ENCODE data around the gene ASIC1. TPM values are rescaled to one million over a fixed set of nuclear protein-coding genes. Genes with fewer than 3 reads are reported as not detected.

ASIC1 gene
- total RNA-seq, result 1 to 10 TPM; 1.3 to 4.5 (median 3.2) TPM
- polyA plus RNA-seq, result 2.0 TPM
- long read RNA-seq, donor 1, partial matches to known transcripts, result 0 of 4 reads
- long read RNA-seq, donor 1, other reads (novel, unspliced or antisense), result 2 of 4 reads
- long read RNA-seq, donor 2, partial matches to known transcripts, result 0 of 4 reads
- long read RNA-seq, donor 2, other reads (novel, unspliced or antisense), result 1 of 4 reads
- long read RNA-seq, donor 3, partial matches to known transcripts, result 0 of 3 reads
- long read RNA-seq, donor 3, other reads (novel, unspliced or antisense), result 2 of 3 reads
- long read RNA-seq, donor 4, partial matches to known transcripts, result 1 of 5 reads
- long read RNA-seq, donor 4, other reads (novel, unspliced or antisense), result 1 of 5 reads

DNA sequence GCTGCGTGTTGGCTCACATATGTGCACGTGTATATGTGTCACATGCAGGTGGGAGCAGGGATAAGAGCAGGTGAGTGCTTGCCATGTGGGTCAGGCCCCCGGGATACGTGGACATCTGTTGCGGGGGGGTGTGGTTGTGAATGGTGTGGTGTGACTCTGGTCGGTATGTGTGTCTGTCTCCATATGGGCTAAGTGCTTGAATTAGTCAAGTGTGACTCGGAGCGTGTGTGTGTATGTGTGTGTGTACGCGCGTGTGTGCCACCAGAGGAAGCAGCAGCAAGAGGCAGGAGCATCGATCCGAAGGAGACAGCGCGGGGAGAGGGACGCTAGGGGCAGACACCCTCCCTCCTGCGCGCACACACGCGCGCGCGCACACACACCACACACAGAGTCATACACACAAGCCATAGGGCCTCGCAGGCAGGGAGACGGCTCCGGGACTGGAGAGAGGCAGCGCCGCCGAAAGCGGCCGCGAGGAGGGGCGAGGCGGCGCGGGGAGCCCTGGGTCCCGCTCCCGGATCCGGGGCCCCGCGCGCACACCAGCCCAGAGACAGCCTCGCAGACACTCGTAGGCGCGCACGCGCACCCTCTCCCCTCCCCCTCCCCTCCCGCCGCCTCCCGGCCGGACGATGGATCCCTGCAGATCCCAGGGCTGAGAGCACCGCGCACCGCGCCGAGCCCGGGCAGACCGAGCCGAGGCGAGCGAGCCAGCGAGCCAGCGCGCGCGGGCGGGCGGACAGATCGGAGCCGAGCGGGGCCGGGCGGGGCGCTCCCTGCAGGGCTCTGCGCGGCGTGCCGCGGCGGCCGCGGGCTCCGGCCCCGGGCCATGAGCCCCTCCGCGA is at the start of gene ASIC1:
Gene ASIC1, plus strand, starts transcription at position 597 of the 842 bp plus-strand sequence. CDS start 1,171 bp downstream, outside the sequence.
- ATAC-seq (peak; percentile 83 to 84), DNase-seq (peak; percentile 77 to 93 (median 92))
- under 1% methylated on average over 87 of the region's 88 CpGs for WGBS
- intact Hi-C loops (cut with DNase I), result loop anchor here (2.0 to 10.0 kb wide), 5 partner anchors 88 to 282 kb away; no protein-coding TSS in a partner anchor
- peak within 1 kb of the TSS; percentile 58 for H3K4me3 ChIP-seq (ENCODE audit: low read length)
- H3K27ac ChIP-seq (ENCODE audit: low read length), result no peak within 1 kb of the TSS
- no peaks in the 10 kb centered on the region for H3K4me1 ChIP-seq (ENCODE audit: control insufficient read depth, insufficient read depth, low read length)
- no peaks in the 10 kb centered on the region for H3K27me3 ChIP-seq (ENCODE audit: control insufficient read depth, insufficient read depth)
- H3K9me3 ChIP-seq (ENCODE audit: control insufficient read depth, low read length), result no peaks in the 10 kb centered on the region

DNA sequence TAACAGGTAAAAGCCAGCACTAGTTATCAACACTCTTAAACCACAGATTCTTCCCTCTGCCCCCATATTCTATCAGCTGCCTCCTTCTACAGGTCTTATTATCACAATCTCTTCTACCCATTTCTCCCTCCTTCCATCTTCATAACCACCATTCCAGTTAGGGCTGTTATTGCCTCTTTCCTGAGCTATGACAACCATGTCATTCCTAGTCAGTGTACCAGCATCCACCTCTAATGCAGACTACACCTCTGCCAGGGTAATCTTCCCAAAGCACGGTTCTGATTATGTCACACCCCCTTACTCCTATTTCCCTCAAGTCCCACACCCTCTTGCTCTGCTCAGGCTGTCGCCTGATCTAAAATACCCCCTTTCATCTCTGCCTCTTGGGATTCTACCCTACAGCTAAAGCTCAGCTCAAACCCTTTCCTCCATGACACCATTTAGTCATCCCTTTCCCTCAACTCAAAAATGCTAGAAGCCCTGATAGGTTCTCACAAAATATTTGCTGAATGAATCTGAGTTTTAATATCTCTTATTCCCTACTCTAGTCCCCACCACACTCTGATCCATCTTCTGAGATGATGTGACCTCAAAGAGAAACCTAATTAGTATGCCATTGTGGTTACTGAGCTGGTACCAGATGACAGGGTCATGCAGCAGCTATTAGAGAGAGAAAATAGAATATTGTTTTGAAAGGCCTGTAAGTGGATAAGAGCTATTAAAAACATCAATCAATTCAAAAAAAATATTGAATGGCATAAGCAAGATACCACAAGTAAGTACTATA is 43.8 kb upstream of the ASIC1 start:
- H3K4me1 ChIP-seq (ENCODE audit: control insufficient read depth, insufficient read depth, low read length), result no peaks in the 10 kb centered on the region
- intact Hi-C loops (cut with DNase I), result no loop called here
- 73% methylated on average over 2 of the region's 2 CpGs for WGBS
- no peak overlapping the region for H3K27ac ChIP-seq (ENCODE audit: low read length)
- no peak overlapping the region for H3K4me3 ChIP-seq (ENCODE audit: low read length)
- ATAC-seq (no peak), DNase-seq (no peak)
- no peaks in the 10 kb centered on the region for H3K9me3 ChIP-seq (ENCODE audit: control insufficient read depth, low read length)
- no peaks in the 10 kb centered on the region for H3K27me3 ChIP-seq (ENCODE audit: control insufficient read depth, insufficient read depth)

DNA sequence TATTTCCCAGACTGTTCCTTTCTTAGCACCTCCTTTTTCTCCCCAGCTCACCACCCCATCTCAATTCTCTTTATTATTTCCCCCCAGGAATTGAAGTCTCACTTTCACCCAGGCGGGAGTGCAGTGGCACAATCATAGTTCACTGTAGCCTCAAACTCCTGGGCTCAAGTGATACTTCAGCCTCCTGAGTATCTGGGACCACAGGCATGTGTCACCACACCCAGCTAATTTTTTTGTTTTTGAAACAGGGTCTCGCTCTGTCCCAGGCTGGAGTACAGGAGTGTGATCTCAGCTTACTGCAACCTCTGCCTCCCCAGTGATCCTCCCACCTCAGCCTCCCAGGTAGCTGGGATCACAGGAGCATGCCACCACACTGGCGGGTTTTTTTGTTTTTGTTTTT is 43.1 kb upstream of the ASIC1 start:
- H3K9me3 ChIP-seq (ENCODE audit: control insufficient read depth, low read length), result no peaks in the 10 kb centered on the region
- H3K4me3 ChIP-seq (ENCODE audit: low read length), result no peak overlapping the region
- no peak overlapping the region for H3K27ac ChIP-seq (ENCODE audit: low read length)
- WGBS, result 94% methylated on average over 3 of the region's 3 CpGs
- ATAC-seq (no peak), DNase-seq (no peak)
- no peaks in the 10 kb centered on the region for H3K4me1 ChIP-seq (ENCODE audit: control insufficient read depth, insufficient read depth, low read length)
- intact Hi-C loops (cut with DNase I), result no loop called here
- no peaks in the 10 kb centered on the region for H3K27me3 ChIP-seq (ENCODE audit: control insufficient read depth, insufficient read depth)

DNA sequence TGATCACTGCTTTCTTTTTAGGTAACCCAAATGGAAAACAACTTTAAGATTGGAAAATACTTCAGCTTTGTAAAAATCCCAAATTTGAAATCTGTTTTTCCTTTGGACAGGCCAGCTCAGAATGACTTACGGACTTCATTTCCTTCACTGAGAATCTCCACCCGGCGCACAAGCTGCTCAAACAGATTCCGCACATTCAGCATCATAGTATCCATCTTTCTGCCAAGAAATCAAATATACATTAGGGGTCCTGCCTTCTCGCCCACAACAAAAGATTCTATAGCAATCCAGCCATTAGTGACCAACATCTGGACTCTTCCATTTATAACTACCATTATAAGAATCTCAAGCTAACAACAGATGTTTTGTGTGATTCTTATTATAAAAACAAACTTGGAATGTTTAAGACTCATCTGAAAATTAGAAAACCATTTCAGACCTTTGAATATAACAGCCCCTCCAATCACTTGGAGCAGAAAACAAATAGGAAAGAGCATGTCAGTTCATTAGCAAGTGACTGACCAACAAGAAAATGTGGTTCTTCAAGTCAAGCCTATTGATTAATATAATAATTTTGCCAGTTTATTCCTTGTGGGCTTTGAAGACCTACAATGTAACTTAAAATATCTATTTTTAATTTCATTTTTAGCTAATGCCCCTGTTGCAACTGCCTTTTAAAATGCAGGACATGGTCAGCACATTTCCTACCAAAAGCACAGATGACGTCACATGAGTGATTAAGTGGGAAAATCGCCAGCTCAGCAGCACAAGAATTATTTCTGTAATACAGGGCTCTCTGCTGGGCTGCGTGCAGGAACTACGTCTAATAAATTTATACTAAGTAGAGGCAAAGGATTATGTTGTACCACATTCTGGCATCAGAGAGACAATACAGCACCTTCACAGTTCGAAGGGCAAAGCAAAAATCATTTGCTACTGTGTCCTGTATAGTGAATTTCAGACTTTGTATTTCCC is 40.6 kb upstream of the ASIC1 start:
- no peak overlapping the region for H3K4me3 ChIP-seq (ENCODE audit: low read length)
- H3K9me3 ChIP-seq (ENCODE audit: control insufficient read depth, low read length), result no peaks in the 10 kb centered on the region
- peak; percentile 80 to 85 for ATAC-seq
- WGBS, result 50% methylated on average over 10 of the region's 10 CpGs
- H3K27me3 ChIP-seq (ENCODE audit: control insufficient read depth, insufficient read depth), result no peaks in the 10 kb centered on the region
- intact Hi-C loops (cut with DNase I), result no loop called here
- peak in 2 of 3 donors; percentile 64 to 78 for DNase-seq
- no peak overlapping the region for H3K27ac ChIP-seq (ENCODE audit: low read length)
- H3K4me1 ChIP-seq (ENCODE audit: control insufficient read depth, insufficient read depth, low read length), result no peaks in the 10 kb centered on the region

DNA sequence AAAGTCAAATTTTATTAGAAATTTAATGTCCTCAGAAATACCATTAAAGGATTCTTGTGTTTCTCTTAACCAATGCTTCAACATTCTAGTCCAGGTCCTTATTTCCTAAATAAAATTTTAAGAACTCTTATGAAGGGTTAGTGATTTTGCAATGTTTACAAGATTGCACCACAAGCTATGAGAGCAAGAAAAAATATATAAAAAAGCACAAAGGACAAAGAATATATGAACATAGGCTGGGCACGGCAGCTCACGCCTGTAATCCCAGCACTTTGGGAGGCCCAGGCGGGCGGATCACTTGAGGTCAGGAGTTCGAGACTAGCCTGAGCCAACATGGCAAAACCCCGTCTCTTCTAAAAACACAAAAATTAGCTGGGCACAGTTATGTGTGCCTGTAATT is 39.8 kb upstream of the ASIC1 start:
- H3K27me3 ChIP-seq (ENCODE audit: control insufficient read depth, insufficient read depth), result no peaks in the 10 kb centered on the region
- peak; percentile 15 to 54 for ATAC-seq
- no peak overlapping the region for H3K27ac ChIP-seq (ENCODE audit: low read length)

DNA sequence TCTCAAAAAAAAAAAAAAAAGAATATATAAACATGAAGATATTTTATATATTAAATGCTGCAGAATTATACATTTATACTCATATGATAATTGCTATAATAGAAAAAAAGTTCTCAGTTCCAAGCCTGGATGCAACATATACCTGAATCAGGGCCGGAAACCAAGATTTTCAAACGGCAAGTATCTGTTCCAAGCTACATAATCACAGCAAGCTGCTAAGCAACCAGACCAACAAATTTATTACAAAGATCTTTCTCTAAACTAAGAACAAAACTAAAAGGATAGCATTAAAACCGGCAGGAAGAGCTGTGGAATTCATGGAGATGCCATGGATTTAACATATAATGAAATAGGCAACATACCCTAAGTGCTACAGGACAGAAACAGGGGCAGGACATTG is 39.2 kb upstream of the ASIC1 start:
- Histone ChIP-seq H3K27ac (ENCODE audit: low read length) (no peak overlapping the region), H3K4me1 (ENCODE audit: control insufficient read depth, insufficient read depth, low read length) (no peaks in the 10 kb centered on the region), H3K27me3 (ENCODE audit: control insufficient read depth, insufficient read depth) (no peaks in the 10 kb centered on the region), H3K9me3 (ENCODE audit: control insufficient read depth, low read length) (no peaks in the 10 kb centered on the region), H3K4me3 (ENCODE audit: low read length) (no peak overlapping the region)
- no peak for DNase-seq
- intact Hi-C loops (cut with DNase I), result no loop called here
- ATAC-seq, result no peak
- WGBS, result 50% methylated on average over 3 of the region's 3 CpGs

More for the DNA sequence above, 39.8 kb upstream of the ASIC1 start:
- peak in 1 of 3 donors; percentile 22 for DNase-seq
- no peaks in the 10 kb centered on the region for H3K9me3 ChIP-seq (ENCODE audit: control insufficient read depth, low read length)
- WGBS, result 78% methylated on average over 6 of the region's 6 CpGs
- H3K4me3 ChIP-seq (ENCODE audit: low read length), result no peak overlapping the region
- intact Hi-C loops (cut with DNase I), result no loop called here
- no peaks in the 10 kb centered on the region for H3K4me1 ChIP-seq (ENCODE audit: control insufficient read depth, insufficient read depth, low read length)

DNA sequence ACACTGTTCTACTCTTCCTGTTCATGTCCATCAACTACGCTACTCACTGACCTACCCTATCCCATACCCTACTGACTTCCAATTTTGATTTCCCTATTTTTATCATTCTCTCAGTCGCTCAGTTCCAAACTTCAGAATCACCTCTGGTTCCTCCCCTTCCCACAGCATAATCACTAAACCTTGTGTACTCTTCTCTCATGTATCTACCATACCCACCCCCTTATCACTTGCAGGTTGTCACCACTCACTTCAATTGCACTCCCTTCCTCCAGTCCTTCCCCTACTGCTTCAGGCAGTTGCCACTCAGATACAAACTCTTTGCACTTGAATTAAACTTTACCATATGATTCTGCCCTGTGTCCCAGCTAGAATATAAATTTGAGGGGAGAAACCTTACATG is 38.4 kb upstream of the ASIC1 start:
- Histone ChIP-seq H3K9me3 (ENCODE audit: control insufficient read depth, low read length) (no peaks in the 10 kb centered on the region), H3K4me1 (ENCODE audit: control insufficient read depth, insufficient read depth, low read length) (no peaks in the 10 kb centered on the region), H3K27me3 (ENCODE audit: control insufficient read depth, insufficient read depth) (no peaks in the 10 kb centered on the region), H3K4me3 (ENCODE audit: low read length) (no peak overlapping the region), H3K27ac (ENCODE audit: low read length) (no peak overlapping the region)
- WGBS, result 70% methylated on average over 2 of the region's 2 CpGs
- ATAC-seq (peak; percentile 66 to 87), DNase-seq (no peak)
- intact Hi-C loops (cut with DNase I), result no loop called here

DNA sequence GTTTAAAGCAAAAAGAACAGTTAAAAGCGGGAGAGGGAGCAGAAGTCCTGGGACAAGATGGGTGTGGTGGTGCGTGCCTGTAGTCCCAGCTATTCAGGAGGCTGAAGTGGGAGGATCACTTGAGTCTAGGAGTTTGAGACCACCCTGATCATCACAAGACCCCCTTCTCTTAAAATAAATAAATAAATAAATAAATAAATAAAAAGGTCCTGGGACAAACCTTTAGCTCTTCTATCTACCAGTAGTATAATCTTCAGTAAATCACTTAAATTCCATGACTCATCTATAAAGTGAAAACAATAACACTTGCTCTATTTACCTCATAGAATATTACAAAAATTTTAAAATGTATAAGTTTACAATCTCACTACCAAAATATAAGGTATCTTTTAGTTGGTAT is 37.9 kb upstream of the ASIC1 start:
- Histone ChIP-seq H3K27ac (ENCODE audit: low read length) (no peak overlapping the region), H3K27me3 (ENCODE audit: control insufficient read depth, insufficient read depth) (no peaks in the 10 kb centered on the region), H3K9me3 (ENCODE audit: control insufficient read depth, low read length) (no peaks in the 10 kb centered on the region), H3K4me3 (ENCODE audit: low read length) (no peak overlapping the region), H3K4me1 (ENCODE audit: control insufficient read depth, insufficient read depth, low read length) (no peaks in the 10 kb centered on the region)
- DNase-seq (no peak), ATAC-seq (no peak)
- intact Hi-C loops (cut with DNase I), result no loop called here
- 89% methylated on average over 2 of the region's 2 CpGs for WGBS

DNA sequence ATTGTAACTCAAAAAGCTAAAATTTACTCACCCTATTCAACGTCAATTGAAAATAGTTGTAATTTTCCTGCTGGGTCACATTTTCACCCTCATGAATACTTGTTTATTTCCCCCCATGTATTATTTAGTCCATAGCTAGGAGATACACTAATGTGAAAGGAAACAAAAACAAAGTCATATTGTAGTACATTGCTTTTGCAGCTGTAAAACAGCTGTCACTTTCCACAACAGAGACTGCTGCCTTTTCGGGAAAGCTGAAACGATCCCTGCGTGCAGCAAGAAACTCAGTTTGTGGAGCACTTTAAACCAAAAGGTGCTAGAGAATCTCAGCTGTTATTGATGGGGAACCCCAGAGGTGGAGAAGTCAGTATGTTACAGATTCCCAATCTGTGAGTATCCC is 36.4 kb upstream of the ASIC1 start:
- no peaks in the 10 kb centered on the region for H3K27me3 ChIP-seq (ENCODE audit: control insufficient read depth, insufficient read depth)
- WGBS, result 49% methylated on average over 4 of the region's 4 CpGs
- DNase-seq (no peak), ATAC-seq (no peak)
- no peak overlapping the region for H3K4me3 ChIP-seq (ENCODE audit: low read length)
- peaks cover 3% of the 10 kb centered on the region for H3K4me1 ChIP-seq (ENCODE audit: control insufficient read depth, insufficient read depth, low read length)
- intact Hi-C loops (cut with DNase I), result no loop called here
- no peaks in the 10 kb centered on the region for H3K9me3 ChIP-seq (ENCODE audit: control insufficient read depth, low read length)
- no peak overlapping the region for H3K27ac ChIP-seq (ENCODE audit: low read length)

DNA sequence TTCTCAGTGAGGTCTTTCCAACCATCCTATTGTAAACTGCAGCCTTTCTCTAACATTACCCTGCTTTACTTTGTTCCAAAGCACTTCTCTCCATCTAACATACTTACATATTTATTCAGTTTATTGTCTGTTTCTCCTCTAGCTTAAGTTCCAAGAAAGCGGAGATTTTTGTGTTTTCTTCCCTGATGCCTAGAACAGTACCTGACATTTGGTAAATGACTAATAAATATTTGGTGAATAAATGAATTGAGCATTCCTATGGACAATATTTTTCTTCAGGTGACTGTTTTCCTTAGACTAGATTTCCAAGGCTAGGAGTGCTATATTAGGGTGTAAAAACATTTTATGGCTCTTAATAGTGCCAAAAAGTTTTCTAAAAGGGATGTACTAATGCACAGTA is 34.5 kb upstream of the ASIC1 start:
- 99% methylated on average over 1 of the region's 1 CpG for WGBS
- no peak for ATAC-seq
- DNase-seq, result no peak
- Histone ChIP-seq H3K27ac (ENCODE audit: low read length) (no peak overlapping the region), H3K9me3 (ENCODE audit: control insufficient read depth, low read length) (no peaks in the 10 kb centered on the region), H3K27me3 (ENCODE audit: control insufficient read depth, insufficient read depth) (no peaks in the 10 kb centered on the region), H3K4me1 (ENCODE audit: control insufficient read depth, insufficient read depth, low read length) (peaks cover 3% of the 10 kb centered on the region), H3K4me3 (ENCODE audit: low read length) (no peak overlapping the region)
- intact Hi-C loops (cut with DNase I), result no loop called here

Measured in right cardiac atrium (tissue), 5 donors.